HepG2 (cell line): ENCODE results near the gene PPM1G. TPM values are rescaled to one million over a fixed set of nuclear protein-coding genes. Genes with fewer than 3 reads are reported as not detected.

Source experiments
- MAZ ChIP-seq, 2 experiments: sonication (generic) in 1 of 2; formaldehyde crosslinking in 1 of 2; IDR thresholded peaks; 2 replicates each; pipeline versions ENCODE4 v1.5.0 to v1.6.1; 2012 to 2020; ENCODE audit warnings: low read depth in 2 of 2, mild to moderate bottlenecking in 2 of 2, borderline replicate concordance in 1 of 2, improper control_type of control experiment in 1 of 2, low read length in 1 of 2, missing genetic modification reagents in 1 of 2, moderate library complexity in 1 of 2
- MEIS1 ChIP-seq: sonication (generic); formaldehyde crosslinking; IDR thresholded peaks from 2 replicates; pipeline ENCODE4 v1.9.0; 2021; ENCODE audit warnings: mild to moderate bottlenecking, missing genetic modification reagents, moderate library complexity, borderline replicate concordance
- NR2C2 ChIP-seq: sonication (generic); formaldehyde crosslinking; IDR thresholded peaks from 2 replicates; pipeline ENCODE4 v1.4.0; 2020; ENCODE audit warnings: missing genetic modification reagents, mild to moderate bottlenecking, moderate library complexity, borderline replicate concordance
- TBX2 ChIP-seq: sonication (generic); formaldehyde crosslinking; IDR thresholded peaks from 2 replicates; pipeline ENCODE4 v1.5.0; 2020; ENCODE audit warnings: missing genetic modification reagents, mild to moderate bottlenecking, borderline replicate concordance
- THRA ChIP-seq: sonication (generic); formaldehyde crosslinking; IDR thresholded peaks from 2 replicates; pipeline ENCODE4 v1.4.0; 2020; ENCODE audit warnings: missing genetic modification reagents, borderline replicate concordance
- ZNF232 ChIP-seq: sonication (generic); formaldehyde crosslinking; IDR thresholded peaks from 2 replicates; pipeline ENCODE4 v1.4.0; 2020; ENCODE audit warnings: missing genetic modification reagents, borderline replicate concordance
- ZNF556 ChIP-seq: sonication (generic); formaldehyde crosslinking; IDR thresholded peaks from 2 replicates; pipeline ENCODE4 v1.4.0; 2020; ENCODE audit warnings: mild to moderate bottlenecking, missing genetic modification reagents, borderline replicate concordance
- ZNF7 ChIP-seq: IDR thresholded peaks from 2 replicates; pipeline ENCODE4 v1.6.1; 2016; ENCODE audit warnings: missing biosample characterization, missing genetic modification reagents
- polyA plus RNA-seq, 8 experiments: library from polyadenylated mRNA; depleted of rRNA in 3 of 8; stranded (reverse) in 7 of 8; unstranded in 1 of 8; fragments of >200 nt; fragmentation: Illumina TruSeq in 4 of 8; extraction: Trizol in 4 of 8; gene quantifications; 2 replicates each; pipeline versions ENCODE4 v1.2.1 to v1.2.3, GENCODE V29; 2011 to 2016; ENCODE audit warnings: low read depth in 4 of 8, missing spikeins in 1 of 8, mixed read lengths in 1 of 8; ENCODE audit not compliant: insufficient read depth in 1 of 8
- total RNA-seq, 5 experiments: library from RNA; depleted of rRNA; stranded (reverse); fragments of >200 nt; fragmentation: Illumina TruSeq; extraction: Trizol; gene quantifications; 2 replicates each; pipeline ENCODE4 v1.2.3, GENCODE V29; 2016; ENCODE audit warnings: low read depth in 1 of 5
- TF ChIP-seq, protein P1 (sequence below): sonication (generic); formaldehyde crosslinking; IDR thresholded peaks from 2 replicates; pipeline ENCODE4 v1.4.0; 2020; ENCODE audit warnings: missing genetic modification reagents
- TF ChIP-seq, protein P2 (sequence below), 2 experiments: fragments of 450-650 bp in 1 of 2; sonication (generic) in 1 of 2; formaldehyde crosslinking in 1 of 2; IDR thresholded peaks; 2 replicates each; pipeline versions ENCODE4 v1.6.1 to v1.8.0; 2016 to 2022; ENCODE audit warnings: antibody characterized with exemption in 1 of 2, mild to moderate bottlenecking in 1 of 2, missing genetic modification reagents in 1 of 2
- TF ChIP-seq, protein P3 (sequence below): sonication (generic); formaldehyde crosslinking; IDR thresholded peaks from 2 replicates; pipeline ENCODE4 v1.5.0; 2020; ENCODE audit warnings: missing genetic modification reagents, mild to moderate bottlenecking, borderline replicate concordance

The PPM1G gene
- total and polyA plus RNA-seq, 2 of the 13 experiments (the other 11 are each of a cell fraction or from before 2014, with no cell fraction given), result 58.2 to 213 TPM

- TF ChIP-seq, protein P1, sequence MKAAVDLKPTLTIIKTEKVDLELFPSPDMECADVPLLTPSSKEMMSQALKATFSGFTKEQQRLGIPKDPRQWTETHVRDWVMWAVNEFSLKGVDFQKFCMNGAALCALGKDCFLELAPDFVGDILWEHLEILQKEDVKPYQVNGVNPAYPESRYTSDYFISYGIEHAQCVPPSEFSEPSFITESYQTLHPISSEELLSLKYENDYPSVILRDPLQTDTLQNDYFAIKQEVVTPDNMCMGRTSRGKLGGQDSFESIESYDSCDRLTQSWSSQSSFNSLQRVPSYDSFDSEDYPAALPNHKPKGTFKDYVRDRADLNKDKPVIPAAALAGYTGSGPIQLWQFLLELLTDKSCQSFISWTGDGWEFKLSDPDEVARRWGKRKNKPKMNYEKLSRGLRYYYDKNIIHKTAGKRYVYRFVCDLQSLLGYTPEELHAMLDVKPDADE (CRISPR knock-in tag), result no peak
- no peak for TF ChIP-seq ZNF7
- TF ChIP-seq, protein P2, sequence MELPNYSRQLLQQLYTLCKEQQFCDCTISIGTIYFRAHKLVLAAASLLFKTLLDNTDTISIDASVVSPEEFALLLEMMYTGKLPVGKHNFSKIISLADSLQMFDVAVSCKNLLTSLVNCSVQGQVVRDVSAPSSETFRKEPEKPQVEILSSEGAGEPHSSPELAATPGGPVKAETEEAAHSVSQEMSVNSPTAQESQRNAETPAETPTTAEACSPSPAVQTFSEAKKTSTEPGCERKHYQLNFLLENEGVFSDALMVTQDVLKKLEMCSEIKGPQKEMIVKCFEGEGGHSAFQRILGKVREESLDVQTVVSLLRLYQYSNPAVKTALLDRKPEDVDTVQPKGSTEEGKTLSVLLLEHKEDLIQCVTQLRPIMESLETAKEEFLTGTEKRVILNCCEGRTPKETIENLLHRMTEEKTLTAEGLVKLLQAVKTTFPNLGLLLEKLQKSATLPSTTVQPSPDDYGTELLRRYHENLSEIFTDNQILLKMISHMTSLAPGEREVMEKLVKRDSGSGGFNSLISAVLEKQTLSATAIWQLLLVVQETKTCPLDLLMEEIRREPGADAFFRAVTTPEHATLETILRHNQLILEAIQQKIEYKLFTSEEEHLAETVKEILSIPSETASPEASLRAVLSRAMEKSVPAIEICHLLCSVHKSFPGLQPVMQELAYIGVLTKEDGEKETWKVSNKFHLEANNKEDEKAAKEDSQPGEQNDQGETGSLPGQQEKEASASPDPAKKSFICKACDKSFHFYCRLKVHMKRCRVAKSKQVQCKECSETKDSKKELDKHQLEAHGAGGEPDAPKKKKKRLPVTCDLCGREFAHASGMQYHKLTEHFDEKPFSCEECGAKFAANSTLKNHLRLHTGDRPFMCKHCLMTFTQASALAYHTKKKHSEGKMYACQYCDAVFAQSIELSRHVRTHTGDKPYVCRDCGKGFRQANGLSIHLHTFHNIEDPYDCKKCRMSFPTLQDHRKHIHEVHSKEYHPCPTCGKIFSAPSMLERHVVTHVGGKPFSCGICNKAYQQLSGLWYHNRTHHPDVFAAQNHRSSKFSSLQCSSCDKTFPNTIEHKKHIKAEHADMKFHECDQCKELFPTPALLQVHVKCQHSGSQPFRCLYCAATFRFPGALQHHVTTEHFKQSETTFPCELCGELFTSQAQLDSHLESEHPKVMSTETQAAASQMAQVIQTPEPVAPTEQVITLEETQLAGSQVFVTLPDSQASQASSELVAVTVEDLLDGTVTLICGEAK (IDR thresholded peaks at IDR 0.05), result no peak
- TF ChIP-seq, protein P2 (CRISPR knock-in tag; IDR thresholded peaks at IDR 0.05), result no peak
- TF ChIP-seq ZNF556, result no peak
- TF ChIP-seq TBX2 (CRISPR knock-in tag), result no peak; the same call in 1 of the 2 replicates
- no peak for TF ChIP-seq MAZ (IDR thresholded peaks at IDR 0.05; ENCODE audit: borderline replicate concordance, low read depth, low read length)
- TF ChIP-seq MAZ (CRISPR knock-in tag; IDR thresholded peaks at IDR 0.05; ENCODE audit: low read depth), result no peak
- TF ChIP-seq THRA (CRISPR knock-in tag), result 0 out of 2 replicates have a peak, but pooled peaks have one; percentile 48
- TF ChIP-seq, protein P3, sequence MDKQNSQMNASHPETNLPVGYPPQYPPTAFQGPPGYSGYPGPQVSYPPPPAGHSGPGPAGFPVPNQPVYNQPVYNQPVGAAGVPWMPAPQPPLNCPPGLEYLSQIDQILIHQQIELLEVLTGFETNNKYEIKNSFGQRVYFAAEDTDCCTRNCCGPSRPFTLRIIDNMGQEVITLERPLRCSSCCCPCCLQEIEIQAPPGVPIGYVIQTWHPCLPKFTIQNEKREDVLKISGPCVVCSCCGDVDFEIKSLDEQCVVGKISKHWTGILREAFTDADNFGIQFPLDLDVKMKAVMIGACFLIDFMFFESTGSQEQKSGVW (CRISPR knock-in tag), result no peak
- TF ChIP-seq MEIS1 (CRISPR knock-in tag), result no peak
- no peak for TF ChIP-seq NR2C2 (CRISPR knock-in tag)
- TF ChIP-seq ZNF232 (CRISPR knock-in tag), result no peak
Observed at GRCh38 chr2:27407798-27408491, 1.4 kb downstream of the PPM1G start (continued).
